GM21619 (cell line): ENCODE data around the gene TSSK3.
"Not testable (repeated sequence)": the region's sequence is repeated elsewhere in the genome, so short reads cannot be mapped to it uniquely, and the experiment has no call there.

ENCODE experiments used
- ATAC-seq: cut with Tn5 transposase; IDR thresholded peaks from one replicate; pipeline ENCODE4 v1.9.1; 2021; ENCODE audit not compliant: unreplicated experiment

The TSSK3 gene

DNA sequence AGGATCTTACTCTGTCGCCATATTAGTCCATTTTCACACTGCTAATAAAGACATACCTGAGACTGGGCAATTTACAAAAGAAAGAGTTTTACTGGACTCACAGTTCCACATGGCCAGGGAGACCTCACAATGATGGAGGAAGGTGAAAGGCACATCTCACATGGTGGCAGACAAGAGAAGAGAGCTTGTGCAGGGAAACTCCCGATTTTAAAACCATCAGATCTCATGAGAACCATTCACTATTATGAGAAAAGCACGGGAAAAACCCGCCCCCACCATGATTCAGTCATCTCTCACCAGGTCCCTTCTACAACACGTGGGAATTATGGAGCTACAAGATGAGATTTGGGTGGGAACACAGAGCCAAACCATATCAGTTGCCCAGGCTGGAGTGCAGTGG, 34.2 kb downstream of the TSSK3 start:
- not testable (repeated sequence) for ATAC-seq

DNA sequence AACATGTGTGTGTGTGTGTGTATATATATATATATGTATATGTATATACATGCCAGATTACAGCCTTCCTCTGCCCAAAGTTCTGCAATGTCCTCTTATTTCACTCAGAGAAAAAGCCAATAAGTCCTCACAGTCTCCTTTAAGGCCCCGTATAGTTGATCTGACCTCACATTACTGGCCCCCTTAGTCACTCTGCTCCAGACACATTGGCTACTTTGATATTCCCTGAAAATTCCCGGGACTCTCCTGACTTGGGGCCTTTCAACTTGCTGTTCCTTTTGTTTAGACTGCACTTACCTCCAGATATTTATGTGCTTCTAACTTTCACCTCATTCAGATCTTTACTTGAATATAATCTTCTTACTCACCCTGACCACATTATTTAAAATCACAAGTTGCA, 36.1 kb downstream of the TSSK3 start:
- no peak for ATAC-seq

DNA sequence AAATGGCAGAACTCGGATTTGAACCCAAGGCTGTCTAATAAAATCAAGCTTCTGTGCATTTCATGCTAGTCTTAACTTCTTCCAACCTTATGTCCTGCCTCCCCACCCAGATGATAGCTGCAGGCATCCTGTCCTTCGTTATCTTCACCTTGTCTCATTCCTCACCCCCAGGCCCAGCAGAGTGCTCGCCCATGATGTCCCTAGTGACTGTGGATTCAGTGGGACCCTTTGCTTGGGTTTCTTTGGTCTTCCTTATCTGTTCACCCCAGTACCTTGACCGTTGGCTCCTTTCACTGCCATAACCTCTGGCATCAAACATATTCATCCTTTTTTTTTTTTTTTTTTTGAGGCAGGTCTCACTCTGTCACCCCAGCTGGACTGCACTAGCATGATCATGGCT, 37.5 kb downstream of the TSSK3 start:
- no peak for ATAC-seq

DNA sequence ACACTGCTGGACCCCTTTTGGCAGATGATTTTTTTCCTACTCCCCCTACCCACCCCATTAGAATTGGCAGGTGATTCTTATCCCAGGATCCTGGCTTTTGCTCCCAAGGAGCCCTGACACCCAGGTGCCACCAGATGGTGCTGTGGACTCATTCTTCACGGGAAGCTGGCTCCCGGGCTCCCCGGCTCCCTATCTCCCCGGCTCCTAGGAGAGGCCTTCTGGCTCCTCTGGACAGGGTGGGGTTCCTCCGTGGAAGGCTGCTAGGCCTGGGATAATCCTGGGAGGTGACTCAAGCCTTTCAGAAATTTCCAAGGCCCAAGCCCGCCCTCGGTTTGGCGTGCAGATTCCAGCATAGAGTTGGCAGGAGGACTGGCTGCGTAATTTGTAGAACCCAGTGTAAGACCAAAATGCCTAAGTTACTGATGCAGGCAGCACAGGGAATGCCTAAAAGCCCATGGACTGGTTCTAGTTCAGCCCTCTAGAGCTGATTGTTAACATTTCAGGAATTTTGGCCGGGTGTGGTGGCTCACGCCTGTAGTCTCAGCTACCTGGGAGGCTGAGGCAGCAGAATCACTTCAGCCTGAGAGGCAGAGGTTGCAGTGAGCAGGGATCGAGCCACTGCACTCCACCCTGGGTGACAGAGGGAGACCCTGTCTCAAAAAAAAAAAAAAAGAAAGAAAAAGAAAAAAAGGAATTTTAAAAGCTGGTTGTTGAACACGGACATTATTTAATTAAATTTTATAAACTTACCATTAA, 38.7 kb downstream of the TSSK3 start:
- no peak for ATAC-seq

DNA sequence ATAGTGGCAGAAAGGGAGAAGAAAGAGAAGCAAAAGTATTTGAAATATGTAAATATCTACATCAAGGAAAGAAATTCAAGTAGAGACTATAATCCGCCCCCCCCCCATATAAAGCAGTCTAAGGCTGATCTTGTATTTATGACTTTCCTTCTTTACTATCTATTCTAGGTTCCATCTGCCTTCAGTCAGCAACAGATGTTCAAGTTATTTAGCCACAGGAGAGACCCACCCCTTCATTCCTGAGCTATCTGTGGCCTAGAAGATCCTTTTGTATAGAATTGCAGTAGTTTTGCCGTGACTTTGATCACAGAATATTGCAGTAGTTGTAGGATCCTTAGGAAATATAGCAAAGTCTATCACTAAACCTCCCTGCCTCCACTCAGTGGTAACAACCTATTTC, 42.6 kb downstream of the TSSK3 start:
- no peak for ATAC-seq

DNA sequence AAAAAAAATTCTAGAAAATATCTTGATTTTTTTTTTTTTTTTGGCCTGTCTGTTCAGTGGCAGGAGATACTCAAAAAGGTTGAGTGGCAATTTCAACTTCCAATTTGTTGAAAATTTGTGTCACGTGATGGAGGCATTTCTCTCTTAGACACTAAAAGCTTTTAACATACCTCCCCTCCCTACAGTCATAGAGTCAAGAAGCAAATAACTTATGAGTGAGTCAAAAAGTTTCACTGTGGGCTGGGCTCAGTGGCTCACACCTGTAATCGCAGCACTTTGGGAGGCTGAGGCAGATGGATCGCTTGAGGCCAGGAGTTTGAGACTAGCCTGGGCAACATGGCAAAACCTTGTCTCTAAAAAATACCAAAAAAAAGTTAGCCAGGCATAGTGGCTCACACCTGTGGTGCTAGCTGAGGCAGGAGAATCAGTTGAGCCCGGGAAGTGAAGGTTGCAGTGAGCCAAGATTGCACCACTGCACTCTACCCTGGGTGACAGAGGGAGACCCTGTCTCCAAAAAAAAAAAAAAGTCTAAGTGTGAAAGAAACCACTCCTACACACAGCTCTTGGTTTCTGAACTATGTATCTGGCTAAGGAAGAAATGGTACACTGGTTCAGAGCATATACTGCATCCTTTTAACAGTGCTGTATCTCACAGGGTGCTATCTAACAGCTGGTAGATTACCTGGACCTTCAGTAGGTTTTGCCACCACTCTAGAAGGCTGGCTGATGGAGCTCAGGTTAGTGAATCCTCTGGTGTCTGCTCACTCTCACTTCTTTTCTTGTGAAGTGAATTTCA, 43.5 kb downstream of the TSSK3 start:
- ATAC-seq = no peak

DNA sequence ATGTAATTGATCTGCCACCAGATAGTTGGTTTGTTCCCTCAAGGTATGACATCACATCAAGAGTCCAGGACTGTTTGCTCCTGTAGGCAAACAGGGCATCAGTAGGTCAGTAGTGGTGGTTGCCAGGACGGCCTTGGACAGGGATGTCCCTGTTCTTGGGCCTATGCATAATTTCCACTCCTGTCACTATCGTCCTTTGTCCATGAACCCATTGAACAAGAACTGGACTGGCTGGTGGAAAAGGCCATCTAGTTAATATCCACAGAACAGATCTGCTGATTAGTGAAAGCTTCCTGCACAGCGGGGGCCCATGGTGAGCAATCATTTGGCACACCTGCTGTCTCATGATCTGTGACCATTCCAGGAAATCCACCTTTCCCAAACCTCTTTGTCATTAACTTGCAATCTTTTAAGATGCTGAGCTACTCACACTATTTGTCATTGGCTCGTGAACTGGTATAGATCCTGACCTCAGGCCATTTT, 44.3 kb downstream of the TSSK3 start:
- ATAC-seq = no peak

DNA sequence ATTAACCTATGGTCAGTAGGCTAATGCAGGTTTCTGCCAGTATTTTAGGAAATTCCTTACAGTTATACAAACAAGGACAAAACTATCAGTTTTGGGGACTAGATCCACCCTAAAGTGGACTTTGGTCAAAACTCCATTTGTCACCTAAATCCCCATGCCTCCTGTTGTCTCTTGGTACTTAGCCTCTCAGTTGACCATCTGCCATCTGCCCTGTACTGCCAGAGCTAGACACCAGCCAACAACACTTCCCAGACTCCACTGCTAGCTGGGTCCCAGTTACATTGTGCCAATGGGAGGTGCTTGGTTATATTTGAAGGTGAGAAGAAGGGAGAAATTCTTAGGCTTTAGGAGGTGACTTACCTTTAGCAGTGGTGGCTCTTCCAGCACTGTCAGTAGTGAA, 48.9 kb downstream of the TSSK3 start:
- ATAC-seq = no peak

DNA sequence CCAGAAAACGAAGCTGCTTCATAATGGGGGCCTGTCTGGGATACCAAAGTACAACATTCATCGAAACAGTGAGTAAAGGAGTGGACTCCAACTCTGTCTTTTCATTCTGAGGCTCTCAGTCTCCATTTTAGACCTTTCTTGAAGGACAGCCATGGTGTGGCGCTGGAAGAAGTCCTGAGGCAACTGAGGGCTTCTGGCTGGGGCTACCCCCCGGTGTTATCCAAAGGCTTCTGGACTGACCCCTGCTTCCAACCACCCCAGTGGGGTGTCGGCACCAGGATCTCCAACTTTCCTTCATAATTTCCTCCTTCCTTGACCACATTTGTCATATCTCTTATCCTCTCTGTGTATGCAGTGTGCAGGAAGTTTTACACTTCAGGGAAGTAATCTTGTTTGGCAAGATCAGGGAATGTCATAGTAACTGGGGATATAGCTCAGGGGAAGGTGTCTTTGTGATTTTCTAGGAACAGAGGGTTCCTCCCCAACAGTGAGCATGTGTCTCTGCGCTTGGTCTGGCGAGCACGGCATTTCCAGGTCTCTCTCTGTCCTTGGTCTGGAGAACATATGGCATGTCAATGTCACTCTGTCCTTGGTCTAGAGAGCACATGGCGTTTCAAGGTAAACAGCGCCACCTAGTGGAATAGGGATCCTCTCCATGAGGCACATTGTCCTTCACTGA, 51.3 kb downstream of the TSSK3 start:
- peak; percentile 44 for ATAC-seq
